KMS-11 (cell line): ENCODE results near the gene GLT8D2.
A peak's percentile ranks its signal among the peaks of the same experiment; 100 is the strongest.

Source experiments
- H2AFZ ChIP-seq: fragments of 200-600 bp; sonication (generic); 2 replicates; pipeline ENCODE4 v1.6.1; 2016; ENCODE audit warnings: antibody characterized with exemption, mixed run types, low read depth
- H3K27ac ChIP-seq: fragments of 200-600 bp; sonication (generic); 2 replicates; pipeline ENCODE4 v1.6.1; 2016; ENCODE audit warnings: mild to moderate bottlenecking, mixed run types
- H3K27me3 ChIP-seq: fragments of 200-600 bp; sonication (generic); 2 replicates; pipeline ENCODE4 v1.6.1; 2017; ENCODE audit warnings: mild to moderate bottlenecking, low read depth, mixed run types, moderate library complexity; ENCODE audit not compliant: insufficient read depth
- H3K36me3 ChIP-seq: fragments of 200-600 bp; sonication (generic); 2 replicates; pipeline ENCODE4 v1.6.1; 2017; ENCODE audit warnings: mild to moderate bottlenecking, mixed run types; ENCODE audit not compliant: insufficient read depth
- H3K4me1 ChIP-seq: fragments of 200-600 bp; sonication (generic); 2 replicates; pipeline ENCODE4 v1.6.1; 2016; ENCODE audit warnings: mild to moderate bottlenecking, low read depth, mixed run types; ENCODE audit not compliant: poor library complexity, severe bottlenecking
- H3K4me2 ChIP-seq: fragments of 200-600 bp; sonication (generic); 2 replicates; pipeline ENCODE4 v1.7.0; 2016; ENCODE audit warnings: mild to moderate bottlenecking, mixed run types
- H3K4me3 ChIP-seq: fragments of 200-600 bp; sonication (generic); IDR thresholded peaks from 2 replicates; pipeline ENCODE4 v1.6.1; 2017; ENCODE audit warnings: low read depth, low read length, mixed read lengths; ENCODE audit not compliant: insufficient read depth
- H3K79me2 ChIP-seq: fragments of 200-600 bp; sonication (generic); 2 replicates; pipeline ENCODE4 v1.6.1; 2016; ENCODE audit warnings: low read depth, mixed run types; ENCODE audit not compliant: insufficient read depth
- H3K9ac ChIP-seq: fragments of 200-600 bp; sonication (generic); 2 replicates; pipeline ENCODE4 v1.6.1; 2016; ENCODE audit warnings: mild to moderate bottlenecking, mixed run types
- H4K20me1 ChIP-seq: fragments of 200-600 bp; sonication (generic); 2 replicates; pipeline ENCODE4 v1.6.1; 2016; ENCODE audit warnings: mild to moderate bottlenecking, mixed run types; ENCODE audit not compliant: insufficient read depth
- TF ChIP-seq, protein P1 (sequence below): fragments of 200-600 bp; sonication (generic); conservative IDR thresholded peaks from 2 replicates; pipeline ENCODE4 v1.6.1; 2017; ENCODE audit warnings: low read depth, mild to moderate bottlenecking, antibody characterized with exemption, low read length, moderate library complexity, mixed read lengths

The GLT8D2 gene

DNA sequence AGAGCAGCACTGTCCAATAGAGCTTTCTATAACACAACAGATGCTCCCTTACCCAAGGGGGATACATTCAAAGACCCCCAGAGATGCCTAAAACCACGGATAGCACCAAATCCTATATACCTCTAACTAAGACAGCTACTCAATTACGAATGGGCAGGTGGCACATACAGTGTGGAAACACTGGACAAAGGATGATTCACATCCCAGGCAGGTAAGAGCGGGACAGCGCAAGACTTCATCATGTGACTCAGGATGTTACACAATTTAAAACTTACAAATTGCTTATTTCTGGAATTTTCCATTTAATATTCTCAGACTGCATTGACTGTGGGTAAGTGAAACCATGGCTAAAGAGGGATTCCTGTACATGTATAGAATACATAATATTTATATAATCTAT is 8.8 kb upstream of the GLT8D2 start:
- Histone ChIP-seq H3K27me3 (no peaks in the 10 kb centered on the region), H3K36me3 (no peaks in the 10 kb centered on the region), H3K4me2 (no peak overlapping the region), H2AFZ (no peak overlapping the region), H3K79me2 (no peaks in the 10 kb centered on the region), H4K20me1 (no peaks in the 10 kb centered on the region), H3K4me3 (no peak overlapping the region), H3K27ac (no peak overlapping the region), H3K4me1 (no peaks in the 10 kb centered on the region), H3K9ac (no peak overlapping the region)
- TF ChIP-seq, protein P1, sequence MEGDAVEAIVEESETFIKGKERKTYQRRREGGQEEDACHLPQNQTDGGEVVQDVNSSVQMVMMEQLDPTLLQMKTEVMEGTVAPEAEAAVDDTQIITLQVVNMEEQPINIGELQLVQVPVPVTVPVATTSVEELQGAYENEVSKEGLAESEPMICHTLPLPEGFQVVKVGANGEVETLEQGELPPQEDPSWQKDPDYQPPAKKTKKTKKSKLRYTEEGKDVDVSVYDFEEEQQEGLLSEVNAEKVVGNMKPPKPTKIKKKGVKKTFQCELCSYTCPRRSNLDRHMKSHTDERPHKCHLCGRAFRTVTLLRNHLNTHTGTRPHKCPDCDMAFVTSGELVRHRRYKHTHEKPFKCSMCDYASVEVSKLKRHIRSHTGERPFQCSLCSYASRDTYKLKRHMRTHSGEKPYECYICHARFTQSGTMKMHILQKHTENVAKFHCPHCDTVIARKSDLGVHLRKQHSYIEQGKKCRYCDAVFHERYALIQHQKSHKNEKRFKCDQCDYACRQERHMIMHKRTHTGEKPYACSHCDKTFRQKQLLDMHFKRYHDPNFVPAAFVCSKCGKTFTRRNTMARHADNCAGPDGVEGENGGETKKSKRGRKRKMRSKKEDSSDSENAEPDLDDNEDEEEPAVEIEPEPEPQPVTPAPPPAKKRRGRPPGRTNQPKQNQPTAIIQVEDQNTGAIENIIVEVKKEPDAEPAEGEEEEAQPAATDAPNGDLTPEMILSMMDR, result no peak

DNA sequence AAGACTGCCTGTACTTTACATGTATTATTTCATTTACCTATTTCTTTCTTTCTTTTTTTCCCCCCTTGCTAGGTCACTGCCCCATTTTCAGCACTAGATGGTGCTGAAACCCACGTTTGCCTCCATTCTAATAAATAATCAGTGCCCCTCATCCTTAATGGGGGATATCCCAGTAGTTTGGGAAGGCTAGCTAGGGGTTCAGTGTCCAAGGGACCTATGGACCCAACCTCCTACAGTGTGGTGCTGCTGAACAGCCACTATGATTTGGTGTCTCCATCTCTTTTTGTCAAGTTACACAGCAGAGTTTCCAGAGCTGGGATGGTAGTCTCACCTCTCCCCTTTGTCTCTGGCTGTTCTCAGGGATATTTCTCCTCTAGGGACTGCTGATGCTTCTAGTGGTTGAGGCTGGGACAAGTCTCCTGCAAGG is 7.8 kb upstream of the GLT8D2 start:
- no peaks in the 10 kb centered on the region for H3K36me3 ChIP-seq
- no peaks in the 10 kb centered on the region for H3K27me3 ChIP-seq
- no peak overlapping the region for H3K9ac ChIP-seq
- H2AFZ ChIP-seq, result no peak overlapping the region
- no peak overlapping the region for H3K4me3 ChIP-seq
- no peak overlapping the region for H3K4me2 ChIP-seq
- no peaks in the 10 kb centered on the region for H3K79me2 ChIP-seq
- TF ChIP-seq, protein P1, result peak; percentile 80
- no peak overlapping the region for H3K27ac ChIP-seq
- H4K20me1 ChIP-seq, result no peaks in the 10 kb centered on the region
- H3K4me1 ChIP-seq, result no peaks in the 10 kb centered on the region

DNA sequence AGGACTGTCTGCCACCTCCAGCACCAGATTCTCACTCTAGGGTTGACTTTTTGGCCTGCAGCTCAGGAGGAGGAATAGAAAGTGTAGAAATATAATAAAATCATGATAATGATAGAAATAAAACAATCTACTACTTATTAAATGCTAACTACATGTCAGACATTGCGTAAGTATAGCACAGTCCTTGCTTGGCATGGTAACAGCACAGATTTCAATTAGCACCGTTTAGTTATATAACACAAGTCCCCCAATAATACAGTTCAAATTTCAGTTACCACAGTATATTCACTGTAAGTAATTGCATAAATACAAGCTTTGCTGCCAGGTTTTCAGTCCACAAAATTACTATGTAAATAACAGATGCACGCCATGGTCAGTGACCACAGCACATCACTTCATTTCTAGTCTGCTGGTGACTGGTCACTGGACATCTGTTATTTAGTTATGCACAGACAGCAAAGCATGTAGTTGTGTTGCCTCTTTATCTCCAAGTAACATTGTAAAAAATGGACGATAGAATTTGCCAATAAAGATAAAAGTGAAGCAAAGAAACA is 6.5 kb upstream of the GLT8D2 start:
- no peak overlapping the region for H3K27ac ChIP-seq

DNA sequence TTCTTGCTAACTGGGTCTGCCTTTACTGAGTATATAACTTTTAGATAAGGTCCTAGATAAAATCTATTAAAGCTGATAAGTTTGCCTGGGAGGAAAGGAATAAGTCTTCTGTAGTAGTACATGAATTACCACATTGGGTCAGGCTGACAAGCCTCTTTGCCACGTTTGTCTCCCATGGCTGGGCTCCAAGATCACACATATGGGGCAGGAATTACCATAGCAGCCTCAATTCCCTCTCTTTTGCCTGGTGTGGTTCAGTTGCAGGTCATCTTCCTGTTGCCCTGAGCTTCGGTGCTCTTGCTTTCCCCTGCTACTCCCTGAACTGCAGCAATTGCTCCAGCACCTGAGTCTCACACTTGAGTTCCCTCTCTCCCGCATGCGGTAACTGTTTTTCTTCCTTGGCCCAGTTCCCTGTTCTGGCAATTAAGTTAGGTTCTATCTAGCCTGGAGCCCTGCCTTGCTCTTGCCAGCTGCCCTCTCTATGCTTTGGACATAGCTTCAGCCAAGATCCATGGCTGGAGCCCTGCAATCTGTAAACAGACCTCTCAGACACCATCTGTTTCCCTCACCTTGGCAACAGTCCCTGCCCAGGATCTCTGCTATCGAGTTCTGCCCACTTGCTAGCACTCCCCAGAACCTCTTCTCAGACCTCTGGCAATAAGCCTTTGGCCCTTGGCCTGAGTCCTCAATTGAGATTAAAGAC is 5.8 kb upstream of the GLT8D2 start:
- TF ChIP-seq, protein P1, result no peak
- H3K9ac ChIP-seq, result no peak overlapping the region
- no peaks in the 10 kb centered on the region for H3K79me2 ChIP-seq
- no peak overlapping the region for H3K4me2 ChIP-seq
- no peak overlapping the region for H3K4me3 ChIP-seq
- H3K27ac ChIP-seq, result no peak overlapping the region
- no peak overlapping the region for H2AFZ ChIP-seq
- no peaks in the 10 kb centered on the region for H3K36me3 ChIP-seq
- no peaks in the 10 kb centered on the region for H3K4me1 ChIP-seq
- no peaks in the 10 kb centered on the region for H3K27me3 ChIP-seq
- no peaks in the 10 kb centered on the region for H4K20me1 ChIP-seq

More for the DNA sequence above, 6.5 kb upstream of the GLT8D2 start:
- Histone ChIP-seq H3K4me2 (no peak overlapping the region), H2AFZ (no peak overlapping the region), H3K9ac (no peak overlapping the region), H3K79me2 (no peaks in the 10 kb centered on the region), H3K27me3 (no peaks in the 10 kb centered on the region), H3K36me3 (no peaks in the 10 kb centered on the region), H3K4me1 (no peaks in the 10 kb centered on the region), H3K4me3 (no peak overlapping the region), H4K20me1 (no peaks in the 10 kb centered on the region)
- TF ChIP-seq, protein P1, result no peak
